Measurements from ENCODE around the gene RIOX2. TPM values are rescaled to one million over a fixed set of nuclear protein-coding genes. Genes with fewer than 3 reads are reported as not detected.

Gene RIOX2
- total and polyA plus RNA-seq, 2 of the 8 experiments (the other 6 are each of a cell fraction or from before 2014, with no cell fraction given), result 3.8 to 16.4 TPM

Other genes with a start within 250 kb of the RIOX2 start
- 9.3 and 12.0 TPM in 2 replicates for gene ARL6, start 207.7 kb downstream of the RIOX2 start, total RNA-seq (2021; fragmentation: NEBNext Ultra II Directional; extraction: Animal tissue kit (Norgen Biotek cat#: 25700))
- 1.8 and 2.7 TPM in 2 replicates for gene ARL6, start 207.7 kb downstream of the RIOX2 start, polyA plus RNA-seq (2011; rRNA removed)
- 8.0 and 9.6 TPM in 2 replicates for gene CRYBG3, start 150.4 kb downstream of the RIOX2 start, total RNA-seq (2021; fragmentation: NEBNext Ultra II Directional; extraction: Animal tissue kit (Norgen Biotek cat#: 25700))
- 1.1 and 2.1 TPM in 2 replicates for gene CRYBG3, start 150.4 kb downstream of the RIOX2 start, polyA plus RNA-seq (2011; rRNA removed)
- not detected in 2 replicates for gene GABRR3, start 62.9 kb upstream of the RIOX2 start, total RNA-seq (2021; fragmentation: NEBNext Ultra II Directional; extraction: Animal tissue kit (Norgen Biotek cat#: 25700))
- not detected in 2 replicates for gene GABRR3, start 62.9 kb upstream of the RIOX2 start, polyA plus RNA-seq (2011; rRNA removed)
- gene OR5AC2, start 114.7 kb upstream of the RIOX2 start, total RNA-seq (2021; fragmentation: NEBNext Ultra II Directional; extraction: Animal tissue kit (Norgen Biotek cat#: 25700)), result not detected in 2 replicates
- gene OR5AC2, start 114.7 kb upstream of the RIOX2 start, polyA plus RNA-seq (2011; rRNA removed), result not detected in 2 replicates
- gene OR5H1, start 158.3 kb upstream of the RIOX2 start, total RNA-seq (2021; fragmentation: NEBNext Ultra II Directional; extraction: Animal tissue kit (Norgen Biotek cat#: 25700)), result not detected in 2 replicates
- gene OR5H1, start 158.3 kb upstream of the RIOX2 start, polyA plus RNA-seq (2011; rRNA removed), result not detected in 2 replicates
- gene OR5H14, start 175.0 kb upstream of the RIOX2 start, total RNA-seq (2021; fragmentation: NEBNext Ultra II Directional; extraction: Animal tissue kit (Norgen Biotek cat#: 25700)), result not detected in 2 replicates
- gene OR5H14, start 175.0 kb upstream of the RIOX2 start, polyA plus RNA-seq (2011; rRNA removed), result not detected in 2 replicates
- gene OR5H15, start 194.3 kb upstream of the RIOX2 start, total RNA-seq (2021; fragmentation: NEBNext Ultra II Directional; extraction: Animal tissue kit (Norgen Biotek cat#: 25700)), result not detected in 2 replicates
- not detected in 2 replicates for gene OR5H15, start 194.3 kb upstream of the RIOX2 start, polyA plus RNA-seq (2011; rRNA removed)